SU-DHL-6 (cell line): ENCODE results near the gene HOXA9.

Experiments
- H2AFZ ChIP-seq: fragments of 200-600 bp; sonication (generic); 2 replicates; pipeline ENCODE4 v1.6.1; 2014; ENCODE audit warnings: low read depth, mild to moderate bottlenecking, moderate library complexity, mixed read lengths, antibody characterized with exemption, low read length; ENCODE audit not compliant: severe bottlenecking
- H3F3A ChIP-seq: fragments of 200-600 bp; shearing (Covaris generic); 2 replicates; pipeline ENCODE4 v1.6.0; 2016; ENCODE audit warnings: antibody characterized with exemption, mild to moderate bottlenecking; ENCODE audit not compliant: insufficient read depth
- H3K27ac ChIP-seq: fragments of 200-600 bp; sonication (generic); 2 replicates; pipeline ENCODE4 v1.5.1; 2016; ENCODE audit warnings: low read depth, mild to moderate bottlenecking, low read length, moderate library complexity, mixed read lengths
- H3K27me3 ChIP-seq: fragments of 200-600 bp; sonication (generic), shearing (Covaris generic); 2 replicates; pipeline ENCODE4 v1.6.0; 2014; ENCODE audit warnings: mild to moderate bottlenecking, low read length
- H3K36me3 ChIP-seq: fragments of 200-600 bp; sonication (generic); 2 replicates; pipeline ENCODE4 v1.6.1; 2014; ENCODE audit warnings: mild to moderate bottlenecking, low read length, mixed read lengths
- H3K4me2 ChIP-seq: fragments of 300-600, 200-600 bp; shearing (Covaris generic), sonication (generic); 2 replicates; pipeline ENCODE4 v1.6.0; 2014; ENCODE audit warnings: low read length, low read depth, mild to moderate bottlenecking; ENCODE audit not compliant: poor library complexity, severe bottlenecking
- H3K4me3 ChIP-seq: fragments of 200-600 bp; sonication (generic); 2 replicates; pipeline ENCODE4 v1.5.1; 2014; ENCODE audit warnings: antibody characterized with exemption, low read length, mild to moderate bottlenecking, mixed read lengths; ENCODE audit not compliant: insufficient read depth, poor library complexity, severe bottlenecking
- H3K79me2 ChIP-seq: fragments of 200-600 bp; sonication (generic); 2 replicates; pipeline ENCODE4 v1.6.1; 2014; ENCODE audit warnings: mild to moderate bottlenecking, low read length, moderate library complexity; ENCODE audit not compliant: insufficient read depth
- H3K9ac ChIP-seq: fragments of 200-600 bp; sonication (generic); 2 replicates; pipeline ENCODE4 v1.7.0; 2014; ENCODE audit warnings: mild to moderate bottlenecking, low read length
- H3K9me2 ChIP-seq: fragments of 200-600 bp; sonication (generic); replicated peaks from 2 replicates; pipeline ENCODE4 v1.6.1; 2014; ENCODE audit warnings: low read length; ENCODE audit not compliant: insufficient read depth
- H3K9me3 ChIP-seq: fragments of 200-600 bp; sonication (generic); 2 replicates; pipeline ENCODE4 v1.6.1; 2014; ENCODE audit warnings: low read length, mixed read lengths; ENCODE audit not compliant: insufficient read depth
- H4K20me1 ChIP-seq: fragments of 200-600 bp; sonication (generic); 2 replicates; pipeline ENCODE4 v1.6.1; 2014; ENCODE audit warnings: low read depth, mild to moderate bottlenecking, antibody characterized with exemption, low read length, moderate library complexity, mixed read lengths
- EZH2phosphoT487 ChIP-seq: fragments of 200-600 bp; sonication (generic), shearing (Covaris generic); conservative IDR thresholded peaks from 2 replicates; pipeline ENCODE4 v1.6.1; 2018; ENCODE audit warnings: mild to moderate bottlenecking, antibody characterized with exemption, low read length, moderate library complexity, mixed read lengths
- TF ChIP-seq, protein P1 (sequence below): fragments of 200-600 bp; sonication (generic); IDR thresholded peaks from one replicate; pipeline ENCODE4 v1.5.1; 2017; ENCODE audit warnings: antibody characterized with exemption, mild to moderate bottlenecking, low read length, moderate library complexity; ENCODE audit not compliant: insufficient read depth, poor library complexity, severe bottlenecking

Gene HOXA9

GRCh38 chr7:27161214-27161720, 4.1 kb downstream of the HOXA9 start:
- H3K9me3 ChIP-seq: no peaks in the 10 kb centered on the region
- H3K4me2 ChIP-seq: peak overlapping the region; percentile 75
- no peak for TF ChIP-seq EZH2phosphoT487
- TF ChIP-seq, protein P1, sequence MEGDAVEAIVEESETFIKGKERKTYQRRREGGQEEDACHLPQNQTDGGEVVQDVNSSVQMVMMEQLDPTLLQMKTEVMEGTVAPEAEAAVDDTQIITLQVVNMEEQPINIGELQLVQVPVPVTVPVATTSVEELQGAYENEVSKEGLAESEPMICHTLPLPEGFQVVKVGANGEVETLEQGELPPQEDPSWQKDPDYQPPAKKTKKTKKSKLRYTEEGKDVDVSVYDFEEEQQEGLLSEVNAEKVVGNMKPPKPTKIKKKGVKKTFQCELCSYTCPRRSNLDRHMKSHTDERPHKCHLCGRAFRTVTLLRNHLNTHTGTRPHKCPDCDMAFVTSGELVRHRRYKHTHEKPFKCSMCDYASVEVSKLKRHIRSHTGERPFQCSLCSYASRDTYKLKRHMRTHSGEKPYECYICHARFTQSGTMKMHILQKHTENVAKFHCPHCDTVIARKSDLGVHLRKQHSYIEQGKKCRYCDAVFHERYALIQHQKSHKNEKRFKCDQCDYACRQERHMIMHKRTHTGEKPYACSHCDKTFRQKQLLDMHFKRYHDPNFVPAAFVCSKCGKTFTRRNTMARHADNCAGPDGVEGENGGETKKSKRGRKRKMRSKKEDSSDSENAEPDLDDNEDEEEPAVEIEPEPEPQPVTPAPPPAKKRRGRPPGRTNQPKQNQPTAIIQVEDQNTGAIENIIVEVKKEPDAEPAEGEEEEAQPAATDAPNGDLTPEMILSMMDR: no peak
- H3K27ac ChIP-seq: no peak overlapping the region
- peak overlapping the region; percentile 56 for H3K4me3 ChIP-seq
- H3K27me3 ChIP-seq: no peaks in the 10 kb centered on the region
- H3K79me2 ChIP-seq: no peaks in the 10 kb centered on the region
- peaks cover 19% of the 10 kb centered on the region for H3F3A ChIP-seq
- peak overlapping the region; percentile 68 for H3K9ac ChIP-seq
- H3K9me2 ChIP-seq: no peaks in the 10 kb centered on the region
- no peaks in the 10 kb centered on the region for H3K36me3 ChIP-seq
- no peaks in the 10 kb centered on the region for H4K20me1 ChIP-seq
- H2AFZ ChIP-seq: peak overlapping the region; percentile 100

DNA sequence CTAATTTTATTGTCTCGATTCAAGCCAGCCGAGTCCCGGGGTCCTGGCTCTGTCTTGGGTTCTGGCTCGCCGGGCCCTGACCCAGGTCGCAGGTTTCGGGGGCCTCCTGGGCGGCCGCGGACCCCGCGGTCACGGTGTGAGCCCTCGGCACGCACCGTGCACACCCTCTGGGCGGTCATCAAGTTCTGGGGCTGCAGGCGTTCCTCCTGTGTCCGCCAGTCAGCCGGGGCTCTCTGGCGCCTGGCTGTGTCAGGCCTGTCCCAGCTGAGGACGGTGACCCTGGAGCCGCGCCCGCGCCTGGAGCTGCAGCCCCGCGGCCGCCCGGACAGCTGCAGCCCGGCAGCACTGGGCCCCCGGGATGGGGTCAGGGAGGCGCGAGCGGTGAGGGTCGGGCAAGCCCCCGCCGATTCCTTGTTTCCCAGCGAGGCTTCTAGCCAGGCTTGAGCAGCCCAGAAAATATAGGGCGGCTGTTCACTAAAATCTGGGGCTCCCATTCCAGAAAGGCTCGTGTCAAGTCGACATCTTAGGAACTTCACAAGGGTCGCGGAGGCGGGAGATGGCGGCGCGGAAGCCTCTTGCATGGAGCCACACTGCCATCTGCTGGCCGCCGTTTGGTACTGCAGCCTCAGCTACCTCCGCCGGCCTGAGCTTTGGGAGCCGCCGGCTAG, 4.7 kb downstream of the HOXA9 start:
- H3K36me3 ChIP-seq: no peaks in the 10 kb centered on the region
- TF ChIP-seq EZH2phosphoT487: no peak
- TF ChIP-seq, protein P1: peak; percentile 98
- no peak overlapping the region for H3K27ac ChIP-seq
- H4K20me1 ChIP-seq: no peaks in the 10 kb centered on the region
- H2AFZ ChIP-seq: peak overlapping the region; percentile 100
- 0 out of 2 replicates have a peak, but pooled peaks cover under 1% of the 10 kb centered on the region for H3K79me2 ChIP-seq
- H3K9me2 ChIP-seq: no peaks in the 10 kb centered on the region
- peaks cover 19% of the 10 kb centered on the region for H3F3A ChIP-seq
- no peaks in the 10 kb centered on the region for H3K9me3 ChIP-seq
- H3K4me3 ChIP-seq: peak overlapping the region; percentile 56
- no peaks in the 10 kb centered on the region for H3K27me3 ChIP-seq
- H3K4me2 ChIP-seq: peak overlapping the region; percentile 75
- peak overlapping the region; percentile 68 for H3K9ac ChIP-seq

GRCh38 chr7:27160145-27160545, 5.2 kb downstream of the HOXA9 start:
- H3K27ac ChIP-seq: no peak overlapping the region
- H3K4me2 ChIP-seq: peak overlapping the region; percentile 75
- H3K79me2 ChIP-seq: 0 out of 2 replicates have a peak, but pooled peaks cover 4% of the 10 kb centered on the region
- H3K4me3 ChIP-seq: peak overlapping the region; percentile 56
- H4K20me1 ChIP-seq: no peaks in the 10 kb centered on the region
- peak overlapping the region; percentile 100 for H2AFZ ChIP-seq
- no peaks in the 10 kb centered on the region for H3K36me3 ChIP-seq
- H3K9me2 ChIP-seq: no peaks in the 10 kb centered on the region
- peak overlapping the region; percentile 68 for H3K9ac ChIP-seq
- H3F3A ChIP-seq: peaks cover 19% of the 10 kb centered on the region
- H3K27me3 ChIP-seq: no peaks in the 10 kb centered on the region
- no peaks in the 10 kb centered on the region for H3K9me3 ChIP-seq
- TF ChIP-seq, protein P1: no peak
- TF ChIP-seq EZH2phosphoT487: no peak
